Transverse colon (tissue), 4 donors: ENCODE data around the gene NOL8. TPM values are rescaled to one million over a fixed set of nuclear protein-coding genes. Genes with fewer than 3 reads are reported as not detected.

ENCODE experiments used
- DNase-seq: peaks from one replicate; pipeline ENCODE4 v3.0.0-alpha.2; 2019
- H3K27ac ChIP-seq, 4 donors: fragments of 200-600 bp; sonication (generic); 2 replicates each; pipeline ENCODE4 v1.5.1; 2016 to 2018; ENCODE audit warnings: inconsistent platforms in 4 of 4
- H3K27me3 ChIP-seq: fragments of 200-600 bp; sonication (generic); 2 replicates; pipeline ENCODE4 v1.5.1; 2017; ENCODE audit warnings: inconsistent platforms
- H3K36me3 ChIP-seq, 4 donors: fragments of 200-600 bp; sonication (generic); 2 replicates each; pipeline ENCODE4 v1.5.1; 2017 to 2019; ENCODE audit warnings: inconsistent platforms in 4 of 4
- H3K4me1 ChIP-seq, 4 donors: fragments of 200-600 bp; sonication (generic); 2 replicates each; pipeline ENCODE4 v1.5.1; 2017 to 2020; ENCODE audit warnings: inconsistent platforms in 4 of 4
- H3K4me3 ChIP-seq, 4 donors: fragments of 200-600 bp; sonication (generic); 1 replicate in 1 of 4; 2 replicates in 3 of 4; pipeline versions ENCODE4 v1.5.1 to v1.6.1; 2017 to 2019; ENCODE audit warnings: inconsistent platforms in 4 of 4
- H3K9me3 ChIP-seq, 2 donors: fragments of 200-600 bp; sonication (generic); 2 replicates each; pipeline ENCODE4 v1.5.1; 2017 to 2019; ENCODE audit warnings: inconsistent platforms in 2 of 2
- EP300 ChIP-seq: sonication (generic); formaldehyde crosslinking; IDR thresholded peaks from one replicate; pipeline ENCODE4 v1.6.1; 2017; ENCODE audit warnings: antibody characterized with exemption, low read depth
- POLR2A ChIP-seq: fragments of 450-650 bp; IDR thresholded peaks from one replicate; pipeline ENCODE4 v1.6.1; 2016; ENCODE audit warnings: antibody characterized with exemption, mild to moderate bottlenecking, moderate library complexity
- POLR2AphosphoS5 ChIP-seq, 3 donors: sonication (generic); formaldehyde crosslinking; IDR thresholded peaks; one replicate each; pipeline ENCODE4 v1.6.1; 2016; ENCODE audit warnings: antibody characterized with exemption in 3 of 3
- WGBS, 2 donors: methylation state at CpG; one replicate each; pipeline ENCODE4 v1.1.5; 2018; ENCODE audit warnings: low coverage in 1 of 2; 5-methylcytosine and 5-hydroxymethylcytosine counted together
- in situ Hi-C, 4 donors: fragments of 200-750 bp; cut with MboI; loops; one replicate each; pipeline versions ENCODE4 v1.15.0 to v1.15.1; 2017; ENCODE audit warnings: low sequenced_read_pairs in 3 of 4, low pct_ligation_motif_present in 1 of 4, low pct_unique_long_range_greater_than_20kb in 1 of 4
- intact Hi-C: fragments of 100-400 bp; cut with DNase I; formaldehyde crosslinking; loops from one replicate; pipeline ENCODE4 v1.15.1; 2023; ENCODE audit warnings: low total_unique reads
- total RNA-seq, 4 donors: library from RNA; depleted of rRNA; stranded (reverse); fragments of >200 nt; gene quantifications; one replicate each; pipeline ENCODE4 v1.1.0, GENCODE V29; 2016
- TF ChIP-seq, protein P1 (sequence below), 5 experiments: fragments of 200-600 bp in 3 of 5; fragments of 450-650 bp in 2 of 5; sonication (generic) in 3 of 5; IDR thresholded peaks; 1 replicate in 2 of 5; 2 replicates in 3 of 5; pipeline ENCODE4 v1.5.1; 2016 to 2017; ENCODE audit warnings: antibody characterized with exemption in 5 of 5, inconsistent platforms in 3 of 5, mild to moderate bottlenecking in 2 of 5, moderate library complexity in 1 of 5

NOL8 gene
- total RNA-seq, 4 donors from 2014 or later = 17.6 to 86.2 (median 24.3) TPM

DNA sequence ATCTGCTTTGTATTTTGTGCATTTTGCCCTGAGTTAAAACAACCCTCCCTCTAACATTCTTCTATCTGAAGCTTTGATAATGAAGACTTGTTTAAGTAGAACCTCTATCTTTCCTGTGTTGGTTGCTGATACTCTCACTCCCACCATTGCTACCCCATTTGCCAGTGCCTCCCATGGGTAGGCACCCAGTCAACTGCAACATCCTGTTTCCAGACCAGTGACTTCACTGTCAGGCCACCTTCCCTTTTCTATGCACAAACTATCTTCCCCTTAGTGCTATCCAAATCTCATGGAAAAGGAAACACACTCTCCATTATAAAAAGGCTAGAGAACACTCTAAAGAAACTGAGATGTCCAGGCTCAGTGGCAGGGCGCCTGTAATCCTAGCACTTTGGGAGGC, 26.0 kb downstream of the NOL8 start:
- no peak for DNase-seq
- WGBS, 2 donors = 67 to 95% methylated on average over 1 of the region's 1 CpG
- Histone ChIP-seq H3K4me1 (peaks cover 0 to 9% (median 6%) of the 10 kb centered on the region in 4 donors), H3K36me3 (peaks cover 0 to 71% (median 34%) of the 10 kb centered on the region in 4 donors), H3K27me3 (no peaks in the 10 kb centered on the region), H3K27ac (no peak overlapping the region), H3K4me3 (no peak overlapping the region), H3K9me3 (no peaks in the 10 kb centered on the region)
- TF ChIP-seq POLR2AphosphoS5 (IDR thresholded peaks at IDR 0.05) = no peak
- no peak for TF ChIP-seq EP300
- TF ChIP-seq POLR2A = no peak
- TF ChIP-seq, protein P1, sequence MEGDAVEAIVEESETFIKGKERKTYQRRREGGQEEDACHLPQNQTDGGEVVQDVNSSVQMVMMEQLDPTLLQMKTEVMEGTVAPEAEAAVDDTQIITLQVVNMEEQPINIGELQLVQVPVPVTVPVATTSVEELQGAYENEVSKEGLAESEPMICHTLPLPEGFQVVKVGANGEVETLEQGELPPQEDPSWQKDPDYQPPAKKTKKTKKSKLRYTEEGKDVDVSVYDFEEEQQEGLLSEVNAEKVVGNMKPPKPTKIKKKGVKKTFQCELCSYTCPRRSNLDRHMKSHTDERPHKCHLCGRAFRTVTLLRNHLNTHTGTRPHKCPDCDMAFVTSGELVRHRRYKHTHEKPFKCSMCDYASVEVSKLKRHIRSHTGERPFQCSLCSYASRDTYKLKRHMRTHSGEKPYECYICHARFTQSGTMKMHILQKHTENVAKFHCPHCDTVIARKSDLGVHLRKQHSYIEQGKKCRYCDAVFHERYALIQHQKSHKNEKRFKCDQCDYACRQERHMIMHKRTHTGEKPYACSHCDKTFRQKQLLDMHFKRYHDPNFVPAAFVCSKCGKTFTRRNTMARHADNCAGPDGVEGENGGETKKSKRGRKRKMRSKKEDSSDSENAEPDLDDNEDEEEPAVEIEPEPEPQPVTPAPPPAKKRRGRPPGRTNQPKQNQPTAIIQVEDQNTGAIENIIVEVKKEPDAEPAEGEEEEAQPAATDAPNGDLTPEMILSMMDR (IDR thresholded peaks at IDR 0.05) = no peak
- intact Hi-C loops (loop anchor here (10.0 kb wide), 1 partner anchor 164 kb away; no protein-coding TSS in a partner anchor), in situ Hi-C loops (no loop called here)

DNA sequence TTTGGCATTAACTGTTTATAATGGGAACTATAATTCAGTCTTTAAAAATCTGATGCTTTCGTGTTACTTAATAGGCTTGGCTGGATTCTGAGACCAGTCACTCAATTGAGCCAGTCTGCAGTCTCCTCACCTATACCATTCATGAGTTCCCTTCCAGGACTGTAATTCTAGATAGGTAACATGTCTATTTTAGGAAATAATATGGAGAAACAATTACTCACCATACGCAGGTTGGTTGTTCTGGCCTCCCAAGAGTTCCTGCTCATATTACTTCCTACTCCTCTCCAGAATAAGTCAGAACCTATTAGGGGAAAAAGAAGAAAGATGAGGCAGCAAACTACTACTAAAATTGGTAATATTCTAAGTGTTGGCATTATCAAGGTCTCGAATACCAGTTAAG, 27.1 kb downstream of the NOL8 start:
- no peak overlapping the region for H3K27ac ChIP-seq
- H3K27me3 ChIP-seq = no peaks in the 10 kb centered on the region
- 82 to 94% methylated on average over 2 to 3 of the region's 3 CpGs for WGBS, 2 donors
- TF ChIP-seq POLR2AphosphoS5 (IDR thresholded peaks at IDR 0.05) = no peak
- TF ChIP-seq EP300 = no peak
- TF ChIP-seq, protein P1 (IDR thresholded peaks at IDR 0.05) = no peak
- TF ChIP-seq POLR2A = no peak
- peaks cover 0 to 10% (median 6%) of the 10 kb centered on the region in 4 donors for H3K4me1 ChIP-seq
- intact Hi-C loops = loop anchor here (10.0 kb wide), 1 partner anchor 163 kb away; no protein-coding TSS in a partner anchor
- no peak for DNase-seq
- in situ Hi-C loops = no loop called here
- peaks cover 0 to 61% (median 29%) of the 10 kb centered on the region in 4 donors for H3K36me3 ChIP-seq
- H3K4me3 ChIP-seq = no peak overlapping the region
- no peaks in the 10 kb centered on the region for H3K9me3 ChIP-seq

DNA sequence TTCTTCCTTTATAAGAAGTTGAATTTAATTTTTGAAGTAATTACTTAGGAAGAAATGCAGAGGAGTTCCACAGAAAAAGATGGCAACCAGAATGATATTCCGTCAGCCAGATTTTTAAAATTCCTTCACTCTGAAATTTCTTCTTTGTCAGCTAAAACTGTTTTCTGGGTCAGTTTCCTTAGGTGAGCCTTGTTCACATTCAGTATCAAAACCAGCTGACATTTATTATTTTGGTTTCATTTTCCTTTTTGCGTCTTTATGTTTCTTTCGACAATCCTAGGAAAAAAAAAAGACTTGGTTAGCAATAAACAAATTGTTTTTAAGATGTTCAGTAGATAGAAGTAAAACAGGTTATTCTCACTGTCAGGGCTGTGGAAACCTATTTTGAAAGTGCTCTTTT, 27.5 kb downstream of the NOL8 start:
- H3K27ac ChIP-seq = no peak overlapping the region
- TF ChIP-seq POLR2A = no peak
- TF ChIP-seq, protein P1 (IDR thresholded peaks at IDR 0.05) = no peak
- TF ChIP-seq POLR2AphosphoS5 (IDR thresholded peaks at IDR 0.05) = no peak
- no peak for TF ChIP-seq EP300
- peaks cover 2 to 14% (median 10%) of the 10 kb centered on the region in 4 donors for H3K4me1 ChIP-seq
- peaks cover 0 to 57% (median 27%) of the 10 kb centered on the region in 4 donors for H3K36me3 ChIP-seq
- intact Hi-C loops = loop anchor here (10.0 kb wide), 1 partner anchor 163 kb away; no protein-coding TSS in a partner anchor
- H3K27me3 ChIP-seq = no peaks in the 10 kb centered on the region
- 74 to 79% methylated on average over 3 of the region's 3 CpGs for WGBS, 2 donors
- DNase-seq = no peak
- H3K4me3 ChIP-seq = no peak overlapping the region
- in situ Hi-C loops = no loop called here
- no peaks in the 10 kb centered on the region for H3K9me3 ChIP-seq

DNA sequence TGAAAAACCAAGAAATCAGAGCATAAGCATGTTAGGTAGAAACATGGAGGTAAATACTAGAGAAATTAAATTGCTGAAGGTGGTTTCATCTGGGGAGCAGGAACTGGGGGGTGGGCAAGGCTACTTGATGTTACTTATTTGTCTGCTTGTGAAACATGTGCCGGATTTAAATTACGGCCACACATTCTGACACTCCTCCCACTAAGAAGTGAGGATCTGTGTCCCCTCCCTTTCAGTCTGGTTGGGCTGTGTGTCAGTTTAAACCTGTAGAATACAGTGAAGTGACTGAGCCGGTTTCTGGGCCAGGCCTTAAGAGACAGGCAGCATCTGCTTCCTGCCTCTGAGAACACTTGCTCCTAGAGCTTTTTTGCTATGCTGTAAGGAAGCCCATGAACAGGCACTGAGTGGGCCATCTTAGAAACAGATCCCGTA, 29.3 kb downstream of the NOL8 start:
- Histone ChIP-seq H3K9me3 (no peaks in the 10 kb centered on the region), H3K4me1 (peaks cover 7 to 31% (median 17%) of the 10 kb centered on the region in 4 donors), H3K36me3 (peaks cover 0 to 41% (median 19%) of the 10 kb centered on the region in 4 donors), H3K27ac (no peak overlapping the region), H3K4me3 (no peak overlapping the region), H3K27me3 (no peaks in the 10 kb centered on the region)
- no peak for TF ChIP-seq POLR2A
- no peak for TF ChIP-seq POLR2AphosphoS5 (IDR thresholded peaks at IDR 0.05)
- TF ChIP-seq, protein P1 (IDR thresholded peaks at IDR 0.05) = no peak
- no peak for TF ChIP-seq EP300
- in situ Hi-C loops = no loop called here
- WGBS, 2 donors = 60 to 76% methylated on average over 2 to 4 of the region's 4 CpGs
- DNase-seq = no peak
- intact Hi-C loops = loop anchor here (10.0 kb wide), 1 partner anchor 161 kb away; no protein-coding TSS in a partner anchor
